Gastrocnemius medialis (tissue), 4 donors: ENCODE results near the gene NAV2. TPM values are rescaled to one million over a fixed set of nuclear protein-coding genes. Genes with fewer than 3 reads are reported as not detected.

Source experiments
- ATAC-seq, 2 donors: fragments of 150-250 bp; one replicate each; pipeline ENCODE4 v1.9.1; 2016
- DNase-seq, 2 donors: peaks; one replicate each; pipeline ENCODE4 v3.0.0-alpha.2; 2019
- H3K27ac ChIP-seq, 4 donors: fragments of 200-600 bp; sonication (generic); 1 replicate in 1 of 4; 2 replicates in 3 of 4; pipeline ENCODE4 v1.5.1; 2016 to 2018; ENCODE audit warnings: mild to moderate bottlenecking in 2 of 4, moderate library complexity in 1 of 4
- H3K27me3 ChIP-seq, 3 donors: fragments of 200-600 bp; sonication (generic) in 2 of 3; 1 replicate in 1 of 3; 2 replicates in 2 of 3; pipeline versions ENCODE4 v1.5.1 to v1.6.0; 2016 to 2019; ENCODE audit warnings: mild to moderate bottlenecking in 1 of 3, moderate library complexity in 1 of 3
- H3K36me3 ChIP-seq, 2 donors: fragments of 200-600 bp; sonication (generic) in 1 of 2; one replicate each; pipeline ENCODE4 v1.5.1; 2017 to 2018
- H3K4me1 ChIP-seq, 2 donors: fragments of 200-600 bp; sonication (generic) in 1 of 2; one replicate each; pipeline ENCODE4 v1.5.1; 2016 to 2017; ENCODE audit warnings: mild to moderate bottlenecking in 2 of 2
- H3K4me3 ChIP-seq, 4 donors: fragments of 200-600 bp; sonication (generic) in 3 of 4; 1 replicate in 1 of 4; 2 replicates in 3 of 4; pipeline ENCODE4 v1.5.1; 2016 to 2019; ENCODE audit warnings: mild to moderate bottlenecking in 2 of 4
- H3K9me3 ChIP-seq, 3 donors: fragments of 200-600 bp; sonication (generic) in 2 of 3; 1 replicate in 1 of 3; 2 replicates in 2 of 3; pipeline ENCODE4 v1.5.1; 2016 to 2019
- POLR2A ChIP-seq, 2 donors: fragments of 450-650 bp; IDR thresholded peaks; one replicate each; pipeline ENCODE4 v1.6.1; 2017; ENCODE audit warnings: antibody characterized with exemption in 2 of 2, mild to moderate bottlenecking in 2 of 2, moderate library complexity in 2 of 2
- in situ Hi-C, 4 donors: fragments of 200-750 bp; cut with MboI; loops; one replicate each; pipeline versions ENCODE4 v1.15.0 to v1.8.0; 2017; ENCODE audit warnings: low sequenced_read_pairs in 4 of 4
- intact Hi-C: fragments of 100-400 bp; cut with DNase I; formaldehyde crosslinking; loops from one replicate; pipeline ENCODE4 v1.15.1; 2023; ENCODE audit warnings: low total_unique reads
- total RNA-seq, 4 donors: library from RNA; depleted of rRNA; stranded (reverse); fragments of >200 nt; gene quantifications; one replicate each; pipeline versions ENCODE4 v1.1.0 to v1.2.3, GENCODE V29; 2016
- TF ChIP-seq, protein P1 (sequence below), 5 experiments: fragments of 450-650 bp in 3 of 5; fragments of 200-600 bp in 2 of 5; sonication (generic) in 2 of 5; IDR thresholded peaks in 4 of 5; conservative IDR thresholded peaks in 1 of 5; 1 replicate in 4 of 5; 2 replicates in 1 of 5; pipeline ENCODE4 v1.5.1; 2016 to 2019; ENCODE audit warnings: antibody characterized with exemption in 5 of 5, mild to moderate bottlenecking in 3 of 5, moderate library complexity in 3 of 5

NAV2 gene
- total RNA-seq, 4 donors from 2014 or later, result 3.2 to 7.7 (median 5.5) TPM

DNA sequence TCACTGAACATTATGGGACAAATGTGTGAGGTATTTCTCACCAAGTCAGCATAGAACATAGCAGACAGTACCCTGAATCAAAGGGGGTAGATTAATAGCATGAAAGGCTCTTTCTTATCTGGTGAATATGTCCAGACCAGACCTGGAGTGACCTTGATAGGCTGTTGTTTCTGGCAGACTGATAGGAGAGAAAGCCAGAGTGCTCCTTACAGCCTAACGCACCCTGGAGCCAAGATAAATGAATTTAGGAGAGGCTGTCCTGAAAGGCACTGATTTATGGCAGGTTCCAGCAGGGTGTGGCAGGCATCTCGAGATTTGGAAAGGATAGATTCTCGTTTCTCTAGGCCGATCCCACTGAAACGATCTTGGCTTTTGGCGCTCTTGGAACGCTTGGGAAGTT is 243.0 kb downstream of the NAV2 start:
- peaks cover 12 to 28% of the 10 kb centered on the region in 2 donors for H3K4me1 ChIP-seq
- ATAC-seq, result no peak
- TF ChIP-seq, protein P1, sequence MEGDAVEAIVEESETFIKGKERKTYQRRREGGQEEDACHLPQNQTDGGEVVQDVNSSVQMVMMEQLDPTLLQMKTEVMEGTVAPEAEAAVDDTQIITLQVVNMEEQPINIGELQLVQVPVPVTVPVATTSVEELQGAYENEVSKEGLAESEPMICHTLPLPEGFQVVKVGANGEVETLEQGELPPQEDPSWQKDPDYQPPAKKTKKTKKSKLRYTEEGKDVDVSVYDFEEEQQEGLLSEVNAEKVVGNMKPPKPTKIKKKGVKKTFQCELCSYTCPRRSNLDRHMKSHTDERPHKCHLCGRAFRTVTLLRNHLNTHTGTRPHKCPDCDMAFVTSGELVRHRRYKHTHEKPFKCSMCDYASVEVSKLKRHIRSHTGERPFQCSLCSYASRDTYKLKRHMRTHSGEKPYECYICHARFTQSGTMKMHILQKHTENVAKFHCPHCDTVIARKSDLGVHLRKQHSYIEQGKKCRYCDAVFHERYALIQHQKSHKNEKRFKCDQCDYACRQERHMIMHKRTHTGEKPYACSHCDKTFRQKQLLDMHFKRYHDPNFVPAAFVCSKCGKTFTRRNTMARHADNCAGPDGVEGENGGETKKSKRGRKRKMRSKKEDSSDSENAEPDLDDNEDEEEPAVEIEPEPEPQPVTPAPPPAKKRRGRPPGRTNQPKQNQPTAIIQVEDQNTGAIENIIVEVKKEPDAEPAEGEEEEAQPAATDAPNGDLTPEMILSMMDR (IDR thresholded peaks at IDR 0.05 in 4 of 5, conservative IDR thresholded peaks at IDR 0.05 in 1 of 5), result no peak
- no peak for TF ChIP-seq POLR2A (IDR thresholded peaks at IDR 0.05)
- no peaks in the 10 kb centered on the region for H3K9me3 ChIP-seq
- no peaks in the 10 kb centered on the region for H3K27me3 ChIP-seq
- no peak overlapping the region for H3K27ac ChIP-seq
- in situ Hi-C loops (loop anchor here in 3 of 4 donors (10.0 to 25.0 kb wide), 3 partner anchors 149 to 399 kb away; no protein-coding TSS in a partner anchor), intact Hi-C loops (no loop called here)
- no peaks in the 10 kb centered on the region for H3K36me3 ChIP-seq
- DNase-seq, result no peak
- H3K4me3 ChIP-seq, result no peak overlapping the region

DNA sequence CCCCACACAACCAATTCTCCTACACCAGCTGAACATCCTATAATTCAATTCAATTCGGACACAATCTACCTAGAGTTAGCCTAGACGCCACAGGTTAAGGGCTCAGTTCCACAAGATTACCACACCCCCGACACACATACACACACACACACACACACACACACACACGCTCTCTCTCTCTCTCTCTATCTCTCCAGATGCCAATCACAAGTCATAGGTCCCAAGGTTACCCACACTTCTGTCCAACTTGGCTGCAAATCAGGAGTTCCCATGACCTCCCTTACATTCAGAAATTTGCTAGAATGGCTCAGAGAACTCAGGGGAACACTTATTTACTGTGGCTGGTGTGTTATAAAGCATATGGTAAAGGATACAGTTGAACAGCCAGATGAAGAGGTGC is 243.6 kb downstream of the NAV2 start:
- in situ Hi-C loops, result loop anchor here in 3 of 4 donors (10.0 to 25.0 kb wide), 3 partner anchors 149 to 399 kb away; no protein-coding TSS in a partner anchor
- H3K27ac ChIP-seq, result no peak overlapping the region

DNA sequence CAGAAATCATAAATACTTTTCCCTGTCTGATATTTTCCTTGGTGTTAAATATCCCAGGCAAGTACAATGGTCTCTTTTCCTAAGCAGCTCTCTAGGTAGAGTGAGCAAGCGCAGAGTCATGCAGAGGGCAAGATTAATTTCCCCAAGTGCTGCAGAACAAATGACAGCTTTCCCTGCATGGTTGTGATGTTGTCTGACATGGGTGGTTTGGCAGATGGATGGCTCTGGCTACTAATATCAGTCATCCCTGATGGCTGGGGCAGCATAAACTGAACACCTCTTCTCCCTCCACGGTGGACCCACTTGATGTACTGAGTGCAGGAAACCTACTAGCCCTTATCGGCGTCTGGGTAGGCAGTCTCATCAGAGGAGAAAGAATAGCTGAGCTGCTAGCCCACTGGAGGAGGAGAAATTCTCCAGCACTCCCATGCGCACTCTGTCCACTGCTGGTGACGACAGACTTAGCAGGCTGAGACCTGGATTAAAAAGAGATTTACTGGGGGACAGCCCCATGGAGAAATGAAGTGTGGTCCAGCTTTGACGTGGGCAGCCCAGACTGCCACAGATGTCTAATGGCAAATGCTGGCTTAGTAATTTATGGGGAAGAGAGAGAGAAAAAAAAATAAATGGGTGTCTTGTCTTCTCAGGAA is 244.8 kb downstream of the NAV2 start:
- Histone ChIP-seq H3K4me1 (peaks cover 12 to 28% of the 10 kb centered on the region in 2 donors), H3K9me3 (no peaks in the 10 kb centered on the region), H3K36me3 (no peaks in the 10 kb centered on the region), H3K27ac (no peak overlapping the region), H3K27me3 (no peaks in the 10 kb centered on the region), H3K4me3 (no peak overlapping the region)
- TF ChIP-seq, protein P1 (IDR thresholded peaks at IDR 0.05 in 4 of 5, conservative IDR thresholded peaks at IDR 0.05 in 1 of 5), result no peak
- TF ChIP-seq POLR2A (IDR thresholded peaks at IDR 0.05), result no peak
- DNase-seq, result no peak
- no peak for ATAC-seq
- intact Hi-C loops, result no loop called here
- in situ Hi-C loops, result loop anchor here in 3 of 4 donors (10.0 to 25.0 kb wide), 3 partner anchors 147 to 397 kb away; no protein-coding TSS in a partner anchor

More for the DNA sequence above, 243.6 kb downstream of the NAV2 start:
- H3K36me3 ChIP-seq, result no peaks in the 10 kb centered on the region
- TF ChIP-seq POLR2A (IDR thresholded peaks at IDR 0.05), result no peak
- TF ChIP-seq, protein P1 (IDR thresholded peaks at IDR 0.05 in 4 of 5, conservative IDR thresholded peaks at IDR 0.05 in 1 of 5), result no peak
- H3K9me3 ChIP-seq, result no peaks in the 10 kb centered on the region
- peaks cover 12 to 28% of the 10 kb centered on the region in 2 donors for H3K4me1 ChIP-seq
- intact Hi-C loops, result no loop called here
- ATAC-seq, result no peak
- H3K27me3 ChIP-seq, result no peaks in the 10 kb centered on the region
- no peak for DNase-seq
- H3K4me3 ChIP-seq, result no peak overlapping the region

DNA sequence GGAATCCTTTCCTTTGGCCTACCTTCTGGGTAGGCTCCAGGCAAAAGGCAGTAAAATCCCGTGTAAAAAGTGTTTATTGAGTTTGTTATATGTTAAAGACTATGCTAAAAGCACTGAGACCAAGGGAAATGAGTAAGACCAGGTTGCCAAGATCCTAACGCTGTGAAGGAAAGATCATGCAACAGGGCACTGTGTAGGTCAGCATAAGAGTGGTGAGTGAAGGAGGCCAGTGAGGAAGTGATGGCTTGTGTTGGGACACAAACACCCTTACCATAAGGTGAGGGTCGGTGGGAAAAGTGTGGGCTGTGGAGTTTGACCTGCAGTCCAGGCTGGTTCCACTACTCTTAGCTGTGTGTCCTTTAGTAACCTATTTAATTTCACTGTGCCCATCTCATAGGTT is 245.6 kb downstream of the NAV2 start:
- ATAC-seq (no peak), DNase-seq (no peak)
- Histone ChIP-seq H3K4me3 (no peak overlapping the region), H3K27ac (no peak overlapping the region), H3K4me1 (peaks cover 11 to 22% of the 10 kb centered on the region in 2 donors), H3K27me3 (no peaks in the 10 kb centered on the region), H3K9me3 (no peaks in the 10 kb centered on the region), H3K36me3 (no peaks in the 10 kb centered on the region)
- in situ Hi-C loops, result loop anchor here in 3 of 4 donors (10.0 to 25.0 kb wide), 3 partner anchors 147 to 397 kb away; no protein-coding TSS in a partner anchor
- no peak for TF ChIP-seq POLR2A (IDR thresholded peaks at IDR 0.05)
- TF ChIP-seq, protein P1 (IDR thresholded peaks at IDR 0.05 in 4 of 5, conservative IDR thresholded peaks at IDR 0.05 in 1 of 5), result no peak
- intact Hi-C loops, result no loop called here
